PC-9 (cell line): ENCODE results near the gene CELF4. TPM values are rescaled to one million over a fixed set of nuclear protein-coding genes. Genes with fewer than 3 reads are reported as not detected.

Source experiments
- BruUV-seq: library from RNA; stranded (reverse); fragments of 400-500 nt; replicated peaks from 2 replicates; lab custom pipeline; 2021; lab: Mats Ljungman, UMichigan
- CTCF ChIA-PET: fragments of 300-600 bp; sonication (Branson Sonifier 250); formaldehyde crosslinking; loops from one replicate; lab custom pipeline; 2022; ENCODE audit warnings: antibody characterized with exemption; lab: Charles Lee
- POLR2A ChIA-PET: fragments of 300-600 bp; sonication (Branson Sonifier 250); formaldehyde crosslinking; loops from one replicate; lab custom pipeline; 2022; ENCODE audit warnings: antibody characterized with exemption; ENCODE audit not compliant: unreplicated experiment; lab: Charles Lee
- DNase-seq, 2 experiments: peaks; one replicate each; pipeline versions ENCODE4 v3.0.0 to v3.0.0-alpha.2; 2015 to 2022; ENCODE audit warnings: mixed read lengths in 1 of 2
- H2AFZ ChIP-seq: fragments of 200-600 bp; sonication (generic); 2 replicates; pipeline ENCODE4 v1.8.1; 2017; ENCODE audit warnings: antibody characterized with exemption
- H3F3A ChIP-seq: fragments of 200-600 bp; sonication (generic); 2 replicates; pipeline ENCODE4 v1.8.1; 2017; ENCODE audit warnings: antibody characterized with exemption, mild to moderate bottlenecking, low read depth; ENCODE audit not compliant: insufficient read depth
- H3K27ac ChIP-seq: fragments of 200-600 bp; sonication (generic); 2 replicates; pipeline ENCODE4 v1.6.1; 2016; ENCODE audit warnings: mixed run types
- H3K27me3 ChIP-seq: fragments of 200-600 bp; sonication (generic); 2 replicates; pipeline ENCODE4 v1.6.1; 2016; ENCODE audit warnings: low read depth, mixed run types; ENCODE audit not compliant: insufficient read depth
- H3K36me3 ChIP-seq: fragments of 200-600 bp; sonication (generic); 2 replicates; pipeline ENCODE4 v1.6.1; 2016; ENCODE audit warnings: low read depth, mixed run types
- H3K4me1 ChIP-seq: fragments of 200-600 bp; sonication (generic); replicated peaks from 2 replicates; pipeline ENCODE4 v1.6.1; 2016; ENCODE audit warnings: mixed run types; ENCODE audit not compliant: insufficient read depth
- H3K4me2 ChIP-seq: fragments of 200-600 bp; sonication (generic); 2 replicates; pipeline ENCODE4 v1.6.1; 2017; ENCODE audit warnings: mixed run types
- H3K4me3 ChIP-seq: fragments of 200-600 bp; sonication (generic); 2 replicates; pipeline ENCODE4 v1.6.1; 2016; ENCODE audit warnings: mixed run types
- H3K79me2 ChIP-seq: fragments of 200-600 bp; sonication (generic); 2 replicates; pipeline ENCODE4 v1.6.1; 2017; ENCODE audit warnings: low read depth, mixed run types
- H3K9me2 ChIP-seq: fragments of 200-600 bp; sonication (generic); 2 replicates; pipeline ENCODE4 v1.8.1; 2017; ENCODE audit warnings: mild to moderate bottlenecking; ENCODE audit not compliant: insufficient read depth
- H3K9me3 ChIP-seq: fragments of 200-600 bp; sonication (generic); 2 replicates; pipeline ENCODE4 v1.8.1; 2016; ENCODE audit warnings: low read depth; ENCODE audit not compliant: insufficient read depth
- H4K20me1 ChIP-seq: fragments of 200-600 bp; sonication (generic); 2 replicates; pipeline ENCODE4 v1.8.1; 2017; ENCODE audit not compliant: insufficient read depth
- CTCF ChIP-seq: fragments of 200-600 bp; sonication (generic); conservative IDR thresholded peaks from 2 replicates; pipeline ENCODE4 v1.6.1; 2017; ENCODE audit warnings: mixed run types, antibody characterized with exemption, mild to moderate bottlenecking, moderate library complexity
- EZH2 ChIP-seq: fragments of 200-600 bp; sonication (generic); IDR thresholded peaks from 2 replicates; pipeline ENCODE4 v1.8.0; 2017; ENCODE audit warnings: antibody characterized with exemption, low read depth
- intact Hi-C: fragments of 100-400 bp; cut with micrococcal nuclease; formaldehyde crosslinking; loops from one replicate; pipeline ENCODE4 v1.10.0; 2022; ENCODE audit not compliant: unreplicated experiment
- total RNA-seq: library from RNA; stranded (reverse); gene quantifications from 2 replicates; pipeline ENCODE4 v1.2.3, GENCODE V29; 2021

CELF4 gene
- total RNA-seq, 1 experiment from 2014 or later = 1.2 TPM

- TF ChIP-seq EZH2 (no peak), CTCF (no peak)
- Histone ChIP-seq H3K27me3 (peaks cover 10% of the 10 kb centered on the region), H3K4me3 (no peak overlapping the region), H2AFZ (no peak overlapping the region), H3K9me2 (no peaks in the 10 kb centered on the region), H3K27ac (no peak overlapping the region), H3K36me3 (no peaks in the 10 kb centered on the region), H3K9me3 (no peaks in the 10 kb centered on the region), H3K4me2 (no peak overlapping the region), H3F3A (no peaks in the 10 kb centered on the region), H4K20me1 (no peaks in the 10 kb centered on the region), H3K79me2 (no peaks in the 10 kb centered on the region), H3K4me1 (no peaks in the 10 kb centered on the region)
- no TSS peak for BruUV-seq
- intact Hi-C loops = no loop called here
- CTCF ChIA-PET = no interaction called here
- no peak for DNase-seq
- POLR2A ChIA-PET = no interaction called here
These were observed 83.2 kb downstream of the CELF4 start for GRCh38 chr18:37482433-37482832.

- POLR2A ChIA-PET = no interaction called here
- H3K27ac ChIP-seq = no peak overlapping the region
- no peak for TF ChIP-seq CTCF
- no peaks in the 10 kb centered on the region for H3K79me2 ChIP-seq
- H3K9me3 ChIP-seq = no peaks in the 10 kb centered on the region
- no peaks in the 10 kb centered on the region for H4K20me1 ChIP-seq
- H2AFZ ChIP-seq = no peak overlapping the region
- no peaks in the 10 kb centered on the region for H3F3A ChIP-seq
- H3K4me3 ChIP-seq = no peak overlapping the region
- peaks cover 8% of the 10 kb centered on the region for H3K27me3 ChIP-seq
- no peaks in the 10 kb centered on the region for H3K4me1 ChIP-seq
- no peak overlapping the region for H3K4me2 ChIP-seq
- H3K36me3 ChIP-seq = no peaks in the 10 kb centered on the region
- CTCF ChIA-PET = no interaction called here
- intact Hi-C loops = no loop called here
- no peak for DNase-seq
- no TSS peak for BruUV-seq
- H3K9me2 ChIP-seq = no peaks in the 10 kb centered on the region
These were observed 83.6 kb downstream of the CELF4 start for GRCh38 chr18:37482002-37482401.

- Histone ChIP-seq H3K27me3 (0 out of 2 replicates have a peak, but pooled peaks cover 4% of the 10 kb centered on the region), H3K4me1 (no peaks in the 10 kb centered on the region), H3K79me2 (no peaks in the 10 kb centered on the region), H3K27ac (no peak overlapping the region), H4K20me1 (no peaks in the 10 kb centered on the region), H2AFZ (no peak overlapping the region), H3K36me3 (no peaks in the 10 kb centered on the region), H3K9me3 (no peaks in the 10 kb centered on the region), H3K4me3 (no peak overlapping the region), H3K4me2 (no peak overlapping the region), H3F3A (no peaks in the 10 kb centered on the region), H3K9me2 (no peaks in the 10 kb centered on the region)
- BruUV-seq = no TSS peak
- intact Hi-C loops = no loop called here
- POLR2A ChIA-PET = no interaction called here
- DNase-seq = no peak
- no peak for TF ChIP-seq EZH2
- TF ChIP-seq CTCF = no peak
- CTCF ChIA-PET = no interaction called here
These were observed 84.1 kb downstream of the CELF4 start for GRCh38 chr18:37481491-37481890.
